Astrocyte of the cerebellum (primary cell): ENCODE data around the gene PPP2R5C.
"Not testable (repeated sequence)": the region's sequence is repeated elsewhere in the genome, so short reads cannot be mapped to it uniquely, and the experiment has no call there.

Experiments
- DNase-seq: peaks from one replicate; pipeline ENCODE4 v3.0.0-alpha.2; 2011; ENCODE audit warnings: low read depth
- H3K4me3 ChIP-seq: 2 replicates; pipeline ENCODE4 v1.5.1; 2011; ENCODE audit warnings: mild to moderate bottlenecking, low read depth, low read length, moderate library complexity
- in situ Hi-C: cut with HindIII; loops from 2 replicates; pipeline ENCODE4 v1.10.0; 2017; ENCODE audit warnings: low sequenced_read_pairs
- TF ChIP-seq, protein P1 (sequence below): IDR thresholded peaks from 2 replicates; pipeline ENCODE4 v1.5.1; 2012; ENCODE audit warnings: low read length, low read depth, moderate library complexity, mild to moderate bottlenecking; ENCODE audit errors: missing control alignments

PPP2R5C gene

GRCh38 chr14:101965181-101965544, 203.7 kb downstream of the PPP2R5C start:
- peak overlapping the region; percentile 95 for H3K4me3 ChIP-seq
- DNase-seq: peak; percentile 23
- in situ Hi-C loops: no loop called here
- TF ChIP-seq, protein P1, sequence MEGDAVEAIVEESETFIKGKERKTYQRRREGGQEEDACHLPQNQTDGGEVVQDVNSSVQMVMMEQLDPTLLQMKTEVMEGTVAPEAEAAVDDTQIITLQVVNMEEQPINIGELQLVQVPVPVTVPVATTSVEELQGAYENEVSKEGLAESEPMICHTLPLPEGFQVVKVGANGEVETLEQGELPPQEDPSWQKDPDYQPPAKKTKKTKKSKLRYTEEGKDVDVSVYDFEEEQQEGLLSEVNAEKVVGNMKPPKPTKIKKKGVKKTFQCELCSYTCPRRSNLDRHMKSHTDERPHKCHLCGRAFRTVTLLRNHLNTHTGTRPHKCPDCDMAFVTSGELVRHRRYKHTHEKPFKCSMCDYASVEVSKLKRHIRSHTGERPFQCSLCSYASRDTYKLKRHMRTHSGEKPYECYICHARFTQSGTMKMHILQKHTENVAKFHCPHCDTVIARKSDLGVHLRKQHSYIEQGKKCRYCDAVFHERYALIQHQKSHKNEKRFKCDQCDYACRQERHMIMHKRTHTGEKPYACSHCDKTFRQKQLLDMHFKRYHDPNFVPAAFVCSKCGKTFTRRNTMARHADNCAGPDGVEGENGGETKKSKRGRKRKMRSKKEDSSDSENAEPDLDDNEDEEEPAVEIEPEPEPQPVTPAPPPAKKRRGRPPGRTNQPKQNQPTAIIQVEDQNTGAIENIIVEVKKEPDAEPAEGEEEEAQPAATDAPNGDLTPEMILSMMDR: no peak

GRCh38 chr14:101965770-101966722, 204.5 kb downstream of the PPP2R5C start:
- DNase-seq: peak; percentile 27
- peak overlapping the region; percentile 95 for H3K4me3 ChIP-seq
- in situ Hi-C loops: no loop called here
- TF ChIP-seq, protein P1: no peak

GRCh38 chr14:101966742-101967141, 205.2 kb downstream of the PPP2R5C start:
- DNase-seq: no peak
- TF ChIP-seq, protein P1: no peak
- peak overlapping the region; percentile 95 for H3K4me3 ChIP-seq
- in situ Hi-C loops: no loop called here

GRCh38 chr14:101968186-101968585, 206.7 kb downstream of the PPP2R5C start:
- no peak overlapping the region for H3K4me3 ChIP-seq
- in situ Hi-C loops: no loop called here
- DNase-seq: no peak
- TF ChIP-seq, protein P1: no peak

GRCh38 chr14:101969481-101969880, 208.0 kb downstream of the PPP2R5C start:
- TF ChIP-seq, protein P1: no peak
- no peak overlapping the region for H3K4me3 ChIP-seq

DNA sequence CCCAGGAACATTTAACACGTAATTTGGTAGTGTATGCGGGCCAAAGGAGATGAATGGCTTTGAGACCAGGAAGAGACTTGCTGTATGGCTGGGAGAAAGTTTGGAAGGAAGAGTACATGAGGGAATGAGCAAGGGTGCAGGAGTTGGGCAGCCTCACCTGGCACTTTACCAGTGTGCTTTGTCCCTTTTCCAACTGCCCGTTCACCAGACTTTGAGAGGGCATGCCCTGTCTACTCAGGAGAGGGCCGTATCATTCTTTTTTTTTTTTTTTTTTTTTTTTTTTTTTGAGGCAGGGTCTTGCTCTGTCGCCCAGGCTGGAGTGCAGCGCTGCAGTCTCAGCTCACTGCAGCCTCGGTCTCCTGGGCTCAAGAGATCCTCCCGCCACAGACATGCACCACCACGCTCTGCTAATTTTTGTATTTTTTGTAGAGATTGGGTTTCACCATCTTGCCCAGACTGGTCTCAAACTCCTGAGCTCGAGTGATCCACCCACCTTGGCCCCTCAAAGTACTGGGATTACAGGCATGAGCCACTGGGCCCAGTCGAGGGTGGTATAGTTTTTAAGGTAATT, 209.4 kb downstream of the PPP2R5C start:
- no peak overlapping the region for H3K4me3 ChIP-seq
- in situ Hi-C loops: no loop called here
- TF ChIP-seq, protein P1: no peak
- no peak for DNase-seq

More at GRCh38 chr14:101969481-101969880, 208.0 kb downstream of the PPP2R5C start:
- in situ Hi-C loops: no loop called here
- DNase-seq: no peak

DNA sequence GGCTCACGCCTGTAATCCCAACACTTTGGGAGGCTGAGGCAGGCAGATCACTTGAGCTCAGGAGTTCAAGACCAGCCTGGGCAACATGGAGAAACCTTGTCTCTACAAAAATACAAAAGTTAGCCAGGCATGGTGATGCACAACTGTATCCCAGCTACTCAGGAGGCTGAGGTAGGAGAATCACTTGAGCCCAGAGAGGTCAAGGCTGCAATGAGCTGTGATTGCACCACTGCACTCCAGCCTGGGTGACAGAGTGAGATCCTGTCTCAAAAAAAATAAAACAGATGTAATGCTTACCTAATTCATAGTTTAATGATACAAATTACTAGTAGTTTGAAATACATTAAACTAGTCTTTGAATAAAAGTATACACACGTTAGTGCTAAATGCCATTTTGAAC, 209.9 kb downstream of the PPP2R5C start:
- in situ Hi-C loops, H3K4me3 ChIP-seq, DNase-seq: not testable (repeated sequence)
